HK-2 (cell line): Measurements from ENCODE around the gene DNM3.

ENCODE experiments used
- DNase-seq: peaks from one replicate; pipeline ENCODE4 v3.0.0-alpha.2; 2018; ENCODE audit not compliant: unreplicated experiment

Gene DNM3

DNA sequence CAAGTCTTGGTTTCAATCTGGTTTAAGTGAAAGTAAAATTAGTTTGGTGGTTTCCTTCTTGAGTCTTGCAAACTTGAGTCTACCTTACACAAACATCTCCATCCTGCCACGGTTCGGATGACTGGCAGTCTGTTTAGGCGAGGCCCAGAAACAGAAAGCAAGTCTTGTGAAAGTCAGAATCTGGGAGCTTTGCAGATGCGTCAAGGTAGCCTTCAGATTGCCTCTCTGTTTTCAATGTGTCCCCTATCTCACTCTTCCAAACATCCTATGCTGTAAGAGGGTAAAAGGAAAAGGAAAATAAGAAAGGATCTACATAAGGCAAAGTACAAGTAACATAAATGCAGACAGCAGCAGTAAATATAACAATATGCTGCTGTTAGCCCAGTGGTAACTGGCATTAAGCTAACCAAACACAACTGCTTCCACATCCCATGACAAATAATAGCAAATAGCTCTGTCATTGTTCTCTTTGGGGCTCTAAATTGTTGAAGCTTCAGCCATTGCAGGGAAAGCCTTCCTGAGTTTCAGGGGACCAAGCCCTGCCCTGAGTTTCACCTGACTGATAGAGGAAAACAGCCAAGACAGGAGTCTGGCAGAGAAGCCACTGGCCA lies 552.9 kb downstream of the DNM3 start:
- DNase-seq, result no peak

DNA sequence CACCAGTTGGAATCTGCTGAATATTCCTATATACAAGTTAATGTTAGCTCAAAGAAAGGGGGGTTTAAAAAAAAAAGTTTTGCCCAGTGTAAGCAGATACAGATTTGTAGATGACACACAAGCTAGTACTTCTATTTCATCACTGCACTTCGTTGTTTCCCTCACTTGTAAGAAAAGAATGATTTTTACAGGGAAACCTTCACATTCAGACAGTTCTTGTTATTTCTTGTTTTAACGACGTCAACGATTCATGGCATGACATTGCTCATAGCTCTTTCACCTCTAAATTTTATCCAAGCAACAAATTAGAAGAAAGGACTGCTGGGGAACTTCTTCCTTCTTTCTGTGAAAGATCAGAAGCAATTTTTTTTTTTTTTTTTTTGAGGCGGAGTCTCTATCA lies 553.5 kb downstream of the DNM3 start:
- DNase-seq, result no peak

DNA sequence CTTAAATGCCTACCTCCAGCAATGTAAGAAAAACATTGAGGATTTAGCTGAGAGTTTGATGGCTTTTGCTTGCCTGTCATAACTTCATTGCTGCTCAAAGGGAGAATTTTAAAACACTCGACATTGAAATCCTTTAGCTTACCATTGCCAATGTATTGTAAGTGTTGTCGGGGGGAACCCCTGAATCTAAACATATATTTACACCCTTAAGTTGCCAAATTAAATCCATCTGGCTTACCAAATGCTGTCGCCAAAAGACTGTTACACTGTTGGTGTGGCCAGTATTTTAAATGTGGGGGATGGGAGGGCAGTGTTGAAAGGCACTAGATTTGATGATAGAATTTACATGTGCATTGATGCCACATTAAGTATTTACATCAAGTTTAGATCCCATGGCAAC lies 554.3 kb downstream of the DNM3 start:
- no peak for DNase-seq

DNA sequence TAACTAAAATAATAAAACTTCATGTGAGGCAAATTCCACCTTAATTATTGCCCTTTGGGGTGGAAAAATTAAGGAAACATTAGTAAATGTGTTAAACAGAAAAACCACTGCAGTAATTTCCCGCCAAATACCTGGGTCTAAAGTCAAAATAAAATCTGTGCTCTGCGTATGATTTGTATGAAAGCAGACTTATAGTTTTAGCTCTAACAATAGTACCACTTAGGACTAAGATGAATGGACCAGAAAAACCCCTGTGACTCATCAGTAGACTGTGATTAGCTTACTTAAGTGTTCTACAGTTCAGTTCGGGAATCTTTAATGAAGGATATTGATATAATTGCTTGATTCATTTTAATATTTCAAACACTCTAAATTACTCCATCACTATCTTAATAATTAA lies 555.9 kb downstream of the DNM3 start:
- DNase-seq, result no peak

DNA sequence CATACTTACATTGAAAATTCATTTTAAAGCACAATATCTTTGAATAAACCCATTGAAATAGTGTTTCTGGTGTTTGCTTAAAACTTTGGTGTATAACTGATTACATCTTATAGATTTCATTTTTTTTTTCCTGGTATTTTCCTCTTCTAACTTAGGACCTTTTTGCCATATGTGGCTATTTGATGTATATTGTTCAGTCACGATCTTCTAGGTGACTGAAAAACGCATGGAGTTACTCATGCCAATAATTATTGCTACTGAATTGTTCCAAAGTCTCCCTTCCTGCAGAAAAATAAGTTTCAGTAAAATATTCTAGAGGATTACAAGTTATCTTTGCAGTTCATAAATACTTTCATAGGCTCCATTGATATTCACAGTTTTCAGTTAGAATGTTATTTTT lies 556.3 kb downstream of the DNM3 start:
- no peak for DNase-seq

DNA sequence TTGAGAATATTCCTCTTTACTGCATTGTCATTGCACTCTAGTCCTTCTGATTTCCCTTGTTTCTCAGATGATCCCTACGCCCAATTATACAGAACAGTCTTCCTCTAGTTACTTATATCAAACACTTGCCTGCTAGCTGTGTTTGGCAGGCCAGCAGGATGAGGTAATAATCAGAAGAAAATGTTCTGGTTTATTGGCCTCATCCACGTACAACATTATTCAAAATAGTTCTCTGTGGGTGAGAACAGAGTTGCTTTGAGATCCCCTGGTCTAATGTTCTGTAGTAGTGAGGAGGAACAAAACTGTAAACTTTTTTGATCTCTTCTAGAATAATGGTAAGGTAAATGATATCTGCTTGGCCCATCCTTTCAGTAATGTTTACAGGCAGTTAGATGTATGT lies 556.9 kb downstream of the DNM3 start:
- no peak for DNase-seq

- DNase-seq, result peak; percentile 65
Observed at GRCh38 chr1:172398970-172399755, 557.9 kb downstream of the DNM3 start.

GRCh38 chr1:172399756-172400721 lies 558.7 kb downstream of the DNM3 start:
- no peak for DNase-seq

DNA sequence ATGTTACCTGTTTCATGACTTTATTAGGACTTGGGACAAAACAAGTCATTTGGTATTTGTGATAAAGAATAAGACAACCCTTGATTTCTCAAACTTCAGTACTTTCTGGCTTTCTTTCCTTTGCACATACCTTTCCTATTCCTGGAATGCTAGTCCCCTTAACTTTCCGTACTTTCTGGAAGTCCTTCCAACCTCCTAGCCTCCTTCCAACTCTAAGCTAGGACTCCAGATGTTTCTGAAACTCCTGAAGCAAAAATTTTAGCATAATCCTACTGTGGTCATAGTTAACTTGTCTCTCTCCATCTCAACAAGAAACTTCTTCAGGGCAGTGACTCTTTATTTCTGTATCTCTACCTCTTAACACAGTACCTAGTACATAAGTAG lies 559.4 kb downstream of the DNM3 start:
- no peak for DNase-seq

DNA sequence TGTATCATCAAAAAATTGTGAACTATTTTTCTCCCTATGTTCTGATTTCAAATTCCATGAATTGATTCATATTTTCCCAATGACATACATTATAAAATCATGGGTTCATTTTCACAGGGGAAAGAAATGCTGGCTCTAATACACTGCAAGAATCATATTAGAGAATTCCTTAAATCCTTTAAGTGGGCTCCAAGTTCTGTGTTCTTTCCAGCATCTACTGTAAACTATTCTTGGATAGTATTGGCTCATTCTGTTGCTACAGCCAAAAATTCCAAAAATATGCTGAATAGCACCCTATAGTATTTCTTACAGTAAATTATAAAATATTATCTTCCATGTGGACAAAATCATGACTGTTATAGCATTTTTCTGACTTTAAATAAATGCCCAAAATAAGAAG lies 560.2 kb downstream of the DNM3 start:
- DNase-seq, result no peak

- no peak for DNase-seq
Observed at GRCh38 chr1:172401892-172402291, 560.6 kb downstream of the DNM3 start.

DNA sequence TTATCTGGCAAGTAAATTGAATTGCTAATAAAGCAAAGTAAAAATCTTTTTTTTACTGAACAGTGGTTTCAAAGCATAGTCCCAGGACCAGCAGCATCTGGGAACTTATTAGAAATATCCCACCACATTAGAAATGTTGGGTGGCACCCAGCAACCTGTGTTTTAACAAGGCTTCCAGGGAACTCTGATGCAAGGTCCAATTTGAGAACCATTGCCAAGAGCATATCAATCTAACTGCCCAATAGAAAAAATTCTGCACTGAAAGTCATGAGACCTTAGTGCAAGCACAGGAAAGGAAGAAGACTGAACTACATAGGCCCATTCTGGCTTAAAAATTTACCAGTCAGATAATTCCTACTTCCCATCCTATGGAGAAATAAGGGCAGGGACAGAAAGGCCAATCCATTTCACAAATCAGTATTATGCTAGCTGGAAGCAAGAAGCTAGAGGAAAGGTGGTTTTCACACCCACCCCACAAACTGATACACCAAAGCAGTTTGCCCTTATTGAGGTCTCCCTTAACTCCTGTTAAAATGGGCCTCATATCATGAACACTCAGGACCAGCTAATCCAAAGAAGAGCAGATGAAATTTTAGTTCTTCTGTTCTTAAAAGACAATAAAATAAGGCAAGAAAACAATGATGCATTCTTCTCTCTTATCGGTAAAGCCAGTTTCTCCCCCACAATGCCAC lies 561.7 kb downstream of the DNM3 start:
- DNase-seq, result no peak

- no peak for DNase-seq
Observed at GRCh38 chr1:172404121-172404520, 562.8 kb downstream of the DNM3 start.

- no peak for DNase-seq
Observed at GRCh38 chr1:172405912-172406311, 564.6 kb downstream of the DNM3 start.

- no peak for DNase-seq
Observed at GRCh38 chr1:172406968-172407367, 565.7 kb downstream of the DNM3 start.

GRCh38 chr1:172408958-172409357 lies 567.7 kb downstream of the DNM3 start:
- no peak for DNase-seq

DNA sequence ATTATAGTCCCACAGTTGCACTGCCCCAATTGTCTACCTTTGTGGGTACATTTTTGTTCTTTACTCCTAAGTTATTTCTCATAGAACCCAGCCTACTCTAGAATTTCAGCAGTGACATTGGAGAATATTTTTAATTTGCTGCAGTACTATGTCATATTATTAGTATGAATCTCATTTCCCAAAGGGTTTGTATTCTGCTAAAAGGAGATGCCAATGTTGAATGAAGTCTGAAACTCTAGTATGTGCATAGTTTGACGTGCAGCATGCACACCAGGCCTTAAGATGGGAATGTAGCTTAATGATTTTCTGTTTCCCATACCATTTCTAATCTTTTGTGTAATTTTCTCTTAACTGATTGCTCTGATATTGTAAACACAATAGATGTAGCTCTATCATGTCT lies 568.7 kb downstream of the DNM3 start:
- no peak for DNase-seq

GRCh38 chr1:172411791-172412338 lies 570.6 kb downstream of the DNM3 start:
- no peak for DNase-seq

DNA sequence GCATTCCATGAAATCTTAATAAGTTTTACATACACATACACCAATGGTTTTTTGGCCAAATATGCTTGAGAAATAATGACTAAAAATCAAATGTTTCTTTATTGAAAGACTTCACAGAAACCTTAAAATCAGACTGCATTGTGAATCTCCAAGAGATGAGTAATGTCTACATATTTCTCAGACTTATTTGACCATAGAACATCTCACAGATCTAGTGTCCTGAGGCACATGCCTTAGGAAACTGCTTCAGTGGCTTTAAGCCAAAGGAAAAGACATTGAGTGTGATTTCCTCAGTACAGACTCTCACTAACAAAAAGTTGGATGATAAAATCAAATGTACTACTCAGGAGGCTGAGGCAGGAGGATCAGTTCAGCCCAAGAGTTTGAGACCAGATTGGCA lies 573.0 kb downstream of the DNM3 start:
- no peak for DNase-seq

DNA sequence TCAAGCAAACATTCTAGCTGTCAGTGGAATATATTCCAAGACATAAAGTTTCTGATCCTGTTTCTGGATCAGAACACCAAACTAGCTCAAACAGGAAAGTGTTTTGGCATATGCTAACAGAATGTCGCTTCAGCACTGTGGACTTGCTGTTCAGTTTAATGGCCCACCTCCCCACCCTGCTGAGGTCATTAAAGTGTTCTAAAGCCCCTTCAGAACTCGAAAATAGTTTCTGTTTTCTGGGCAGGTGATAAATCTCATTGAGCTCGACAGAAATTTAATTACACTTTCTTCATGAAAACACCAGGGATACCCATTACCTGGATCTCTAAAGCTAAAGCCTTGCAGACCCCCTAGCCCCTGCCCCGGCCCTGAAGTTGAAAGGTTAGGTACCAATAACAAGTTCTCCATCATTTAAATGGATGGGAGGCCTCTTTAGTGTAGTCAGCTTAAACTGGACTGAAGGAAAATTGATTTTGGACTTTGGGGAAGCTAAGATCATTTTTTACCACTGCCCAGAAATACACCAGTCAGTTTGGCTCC lies 575.3 kb downstream of the DNM3 start:
- no peak for DNase-seq

GRCh38 chr1:172417557-172417956 lies 576.3 kb downstream of the DNM3 start:
- DNase-seq, result no peak
